HEK293 (cell line): ENCODE data around the gene TMEM141.

ENCODE experiments used
- CTCF ChIP-seq: fragments of 450-650 bp; formaldehyde crosslinking; IDR thresholded peaks from 2 replicates; pipeline ENCODE4 v1.5.1; 2016; ENCODE audit warnings: missing biosample characterization, missing genetic modification characterization
- FEZF1 ChIP-seq: fragments of 450-650 bp; formaldehyde crosslinking; IDR thresholded peaks from 2 replicates; pipeline ENCODE4 v1.5.1; 2016; ENCODE audit warnings: missing biosample characterization, missing genetic modification characterization
- HIC1 ChIP-seq: fragments of 450-650 bp; formaldehyde crosslinking; IDR thresholded peaks from 2 replicates; pipeline ENCODE4 v1.5.1; 2016; ENCODE audit warnings: missing biosample characterization, missing genetic modification characterization
- IKZF3 ChIP-seq: fragments of 450-650 bp; IDR thresholded peaks from 2 replicates; pipeline ENCODE4 v1.5.0; 2018; ENCODE audit warnings: missing biosample characterization, mild to moderate bottlenecking, missing genetic modification characterization, moderate library complexity
- KLF1 ChIP-seq: fragments of 450-650 bp; formaldehyde crosslinking; IDR thresholded peaks from 2 replicates; pipeline ENCODE4 v1.5.1; 2016; ENCODE audit warnings: missing biosample characterization, missing genetic modification characterization
- KLF8 ChIP-seq: fragments of 450-650 bp; formaldehyde crosslinking; IDR thresholded peaks from 2 replicates; pipeline ENCODE4 v1.5.1; 2016; ENCODE audit warnings: missing biosample characterization, missing genetic modification characterization
- OSR2 ChIP-seq: fragments of 450-650 bp; formaldehyde crosslinking; IDR thresholded peaks from 2 replicates; pipeline ENCODE4 v1.5.1; 2016; ENCODE audit warnings: missing biosample characterization, missing genetic modification characterization
- PRDM1 ChIP-seq: fragments of 450-650 bp; formaldehyde crosslinking; IDR thresholded peaks from 2 replicates; pipeline ENCODE4; 2016; ENCODE audit warnings: missing biosample characterization, missing genetic modification characterization
- PRDM4 ChIP-seq: fragments of 450-650 bp; formaldehyde crosslinking; IDR thresholded peaks from 2 replicates; pipeline ENCODE4 v1.5.1; 2017; ENCODE audit warnings: missing biosample characterization, missing genetic modification characterization
- SP7 ChIP-seq: fragments of 450-650 bp; formaldehyde crosslinking; IDR thresholded peaks from 2 replicates; pipeline ENCODE4 v1.5.1; 2016; ENCODE audit warnings: missing biosample characterization, missing genetic modification characterization
- TSHZ1 ChIP-seq: fragments of 450-650 bp; formaldehyde crosslinking; IDR thresholded peaks from 2 replicates; pipeline ENCODE4 v1.5.1; 2016; ENCODE audit warnings: missing biosample characterization, missing genetic modification characterization, borderline replicate concordance
- ZBTB17 ChIP-seq: fragments of 450-650 bp; formaldehyde crosslinking; IDR thresholded peaks from 2 replicates; pipeline ENCODE4 v1.5.1; 2016; ENCODE audit warnings: missing biosample characterization, missing genetic modification characterization
- ZBTB20 ChIP-seq: fragments of 450-650 bp; formaldehyde crosslinking; IDR thresholded peaks from 2 replicates; pipeline ENCODE4 v1.5.1; 2016; ENCODE audit warnings: missing biosample characterization, missing genetic modification characterization
- ZBTB21 ChIP-seq: fragments of 450-650 bp; formaldehyde crosslinking; IDR thresholded peaks from 2 replicates; pipeline ENCODE4 v1.5.1; 2017; ENCODE audit warnings: missing biosample characterization, missing genetic modification characterization
- ZEB2 ChIP-seq: fragments of 450-650 bp; formaldehyde crosslinking; IDR thresholded peaks from 2 replicates; pipeline ENCODE4 v1.5.1; 2016; ENCODE audit warnings: missing biosample characterization, missing genetic modification characterization
- ZFP69B ChIP-seq: fragments of 450-650 bp; formaldehyde crosslinking; IDR thresholded peaks from 2 replicates; pipeline ENCODE4 v1.5.1; 2016; ENCODE audit warnings: missing biosample characterization, missing genetic modification characterization
- ZNF10 ChIP-seq: fragments of 450-650 bp; formaldehyde crosslinking; IDR thresholded peaks from 2 replicates; pipeline ENCODE4 v1.5.1; 2017; ENCODE audit warnings: missing biosample characterization, missing genetic modification characterization
- ZNF335 ChIP-seq: fragments of 450-650 bp; formaldehyde crosslinking; conservative IDR thresholded peaks from 2 replicates; pipeline ENCODE4 v1.5.1; 2016; ENCODE audit warnings: missing biosample characterization, missing genetic modification characterization
- ZNF366 ChIP-seq: fragments of 450-650 bp; formaldehyde crosslinking; conservative IDR thresholded peaks from 2 replicates; pipeline ENCODE4 v1.5.1; 2016; ENCODE audit warnings: missing biosample characterization, missing genetic modification characterization
- ZNF600 ChIP-seq: fragments of 450-650 bp; formaldehyde crosslinking; IDR thresholded peaks from 2 replicates; pipeline ENCODE4 v1.5.1; 2016; ENCODE audit warnings: missing biosample characterization, missing genetic modification characterization
- ZNF629 ChIP-seq: fragments of 450-650 bp; formaldehyde crosslinking; IDR thresholded peaks from 2 replicates; pipeline ENCODE4 v1.5.1; 2017; ENCODE audit warnings: missing biosample characterization, missing genetic modification characterization
- ZNF639 ChIP-seq: fragments of 450-650 bp; formaldehyde crosslinking; IDR thresholded peaks from 2 replicates; pipeline ENCODE4 v1.5.1; 2016; ENCODE audit warnings: missing biosample characterization, missing genetic modification characterization
- ZNF654 ChIP-seq: fragments of 450-650 bp; formaldehyde crosslinking; IDR thresholded peaks from 2 replicates; pipeline ENCODE4 v1.5.1; 2016; ENCODE audit warnings: low read depth, missing biosample characterization, missing genetic modification characterization
- ZNF692 ChIP-seq: fragments of 450-650 bp; formaldehyde crosslinking; IDR thresholded peaks from 2 replicates; pipeline ENCODE4 v1.5.1; 2016; ENCODE audit warnings: missing biosample characterization, missing genetic modification characterization
- ZSCAN23 ChIP-seq: fragments of 450-650 bp; formaldehyde crosslinking; IDR thresholded peaks from 2 replicates; pipeline ENCODE4 v1.5.1; 2016; ENCODE audit warnings: missing biosample characterization, missing genetic modification characterization
- ZXDB ChIP-seq: fragments of 450-650 bp; formaldehyde crosslinking; IDR thresholded peaks from 2 replicates; pipeline ENCODE4 v1.5.1; 2016; ENCODE audit warnings: missing biosample characterization, missing genetic modification characterization

The TMEM141 gene

GRCh38 chr9:136766410-136767120 lies 24.6 kb upstream of the TMEM141 start (continued):
- TF ChIP-seq CTCF (tag by site-specific recombination) (peak; percentile 37), ZNF600 (peak; percentile 90), OSR2 (tag by site-specific recombination) (peak; percentile 77), ZBTB21 (peak; percentile 26; the same call in 1 of the 2 replicates), KLF1 (tag by site-specific recombination) (peak; percentile 71), HIC1 (tag by site-specific recombination) (peak; percentile 48; the same call in 1 of the 2 replicates), KLF8 (tag by site-specific recombination) (peak; percentile 88), SP7 (tag by site-specific recombination) (peak; percentile 87), ZNF654 (peak; percentile 63), ZNF692 (tag by site-specific recombination) (peak; percentile 55; the same call in 1 of the 2 replicates), PRDM1 (tag by site-specific recombination) (peak; percentile 98), ZBTB20 (tag by site-specific recombination) (peak; percentile 31; the same call in 1 of the 2 replicates), ZNF335 (0 out of 2 replicates have a peak, but pooled peaks have one; percentile 31), ZSCAN23 (tag by site-specific recombination) (peak; percentile 62; the same call in 1 of the 2 replicates), IKZF3 (tag by site-specific recombination) (peak; percentile 80), PRDM4 (tag by site-specific recombination) (peak; percentile 56; the same call in 1 of the 2 replicates), ZXDB (tag by site-specific recombination) (peak; percentile 44; the same call in 1 of the 2 replicates), ZBTB17 (tag by site-specific recombination) (peak; percentile 48), ZNF366 (tag by site-specific recombination) (peak; percentile 93), ZFP69B (peak; percentile 43; the same call in 1 of the 2 replicates), FEZF1 (0 out of 2 replicates have a peak, but pooled peaks have one; percentile 5), ZNF639 (tag by site-specific recombination) (peak; percentile 41; the same call in 1 of the 2 replicates), TSHZ1 (tag by site-specific recombination) (peak; percentile 65; the same call in 1 of the 2 replicates), ZNF10 (peak; percentile 83), ZNF629 (peak; percentile 69), ZEB2 (tag by site-specific recombination) (peak; percentile 87)
